HepG2 (cell line): Measurements from ENCODE around the gene BST1. TPM values are rescaled to one million over a fixed set of nuclear protein-coding genes. Genes with fewer than 3 reads are reported as not detected.

Experiments used
- AHR ChIP-seq: IDR thresholded peaks from 2 replicates; pipeline ENCODE4 v1.6.1; 2018; ENCODE audit warnings: missing genetic modification reagents, missing compliant biosample characterization
- CBX5 ChIP-seq: sonication (generic); formaldehyde crosslinking; IDR thresholded peaks from 2 replicates; pipeline ENCODE4 v1.4.0; 2020; ENCODE audit warnings: missing genetic modification reagents, borderline replicate concordance
- CEBPG ChIP-seq: IDR thresholded peaks from 2 replicates; pipeline ENCODE4 v1.6.1; 2016
- ELK4 ChIP-seq: sonication (generic); formaldehyde crosslinking; IDR thresholded peaks from 2 replicates; pipeline ENCODE4 v1.9.0; 2021; ENCODE audit warnings: missing genetic modification reagents, borderline replicate concordance
- GFI1 ChIP-seq: sonication (generic); formaldehyde crosslinking; IDR thresholded peaks from 2 replicates; pipeline ENCODE4 v1.5.0; 2020; ENCODE audit warnings: missing genetic modification reagents, mild to moderate bottlenecking, borderline replicate concordance
- GMEB1 ChIP-seq: sonication (generic); formaldehyde crosslinking; IDR thresholded peaks from 2 replicates; pipeline ENCODE4 v1.5.1; 2020; ENCODE audit warnings: missing genetic modification reagents, mild to moderate bottlenecking, borderline replicate concordance
- ISL2 ChIP-seq: sonication (generic); formaldehyde crosslinking; IDR thresholded peaks from 2 replicates; pipeline ENCODE4 v1.5.0; 2020; ENCODE audit warnings: missing genetic modification reagents
- JARID2 ChIP-seq: sonication (generic); formaldehyde crosslinking; IDR thresholded peaks from 2 replicates; pipeline ENCODE4 v1.8.1; 2023; ENCODE audit warnings: missing genetic modification reagents, inconsistent platforms; ENCODE audit not compliant: insufficient replicate concordance
- LCORL ChIP-seq, 2 experiments: fragments of 450-650 bp in 1 of 2; sonication (generic) in 1 of 2; formaldehyde crosslinking in 1 of 2; IDR thresholded peaks; 2 replicates each; pipeline versions ENCODE4 v1.5.0 to v1.6.1; 2017 to 2020; ENCODE audit warnings: antibody characterized with exemption in 1 of 2, missing genetic modification reagents in 1 of 2
- NFIC ChIP-seq: IDR thresholded peaks from 2 replicates; pipeline ENCODE4 v1.6.1; 2012; ENCODE audit warnings: mild to moderate bottlenecking, low read length, inconsistent platforms
- NFKB2 ChIP-seq: sonication (generic); formaldehyde crosslinking; IDR thresholded peaks from 2 replicates; pipeline ENCODE4 v1.4.0; 2020; ENCODE audit warnings: missing genetic modification reagents, borderline replicate concordance
- RARA ChIP-seq: IDR thresholded peaks from 2 replicates; pipeline ENCODE4 v1.6.1; 2016; ENCODE audit warnings: missing genetic modification reagents, missing compliant biosample characterization
- REL ChIP-seq: sonication (generic); formaldehyde crosslinking; conservative IDR thresholded peaks from 2 replicates; pipeline ENCODE4 v1.8.0; 2022; ENCODE audit warnings: mild to moderate bottlenecking, missing genetic modification reagents, moderate library complexity
- RNF2 ChIP-seq: fragments of 450-650 bp; conservative IDR thresholded peaks from 2 replicates; pipeline ENCODE4 v1.6.1; 2016; ENCODE audit warnings: low read depth
- SETDB1 ChIP-seq: sonication (generic); formaldehyde crosslinking; IDR thresholded peaks from 2 replicates; pipeline ENCODE4 v1.5.1; 2020; ENCODE audit warnings: missing genetic modification reagents, mild to moderate bottlenecking, borderline replicate concordance
- SOX13 ChIP-seq, 3 experiments: fragments of 450-650 bp in 1 of 3; sonication (generic) in 1 of 3; formaldehyde crosslinking in 1 of 3; IDR thresholded peaks in 2 of 3; conservative IDR thresholded peaks in 1 of 3; 2 replicates each; pipeline versions ENCODE4 v1.5.0 to v1.6.1; 2016 to 2020; ENCODE audit warnings: antibody characterized with exemption in 1 of 3, mild to moderate bottlenecking in 1 of 3, missing compliant biosample characterization in 1 of 3, missing genetic modification reagents in 1 of 3, moderate library complexity in 1 of 3
- SRF ChIP-seq: IDR thresholded peaks from 2 replicates; pipeline ENCODE4 v1.6.1; 2011; ENCODE audit warnings: mild to moderate bottlenecking, low read depth, low read length, moderate library complexity
- SRSF4 ChIP-seq: fragments of 200-400 bp; formaldehyde crosslinking; IDR thresholded peaks from one replicate; pipeline ENCODE4 v1.6.1; 2018; ENCODE audit warnings: mild to moderate bottlenecking, low read depth, low read length, moderate library complexity; ENCODE audit not compliant: poor library complexity, severe bottlenecking
- ZBTB33 ChIP-seq: sonication (generic); formaldehyde crosslinking; IDR thresholded peaks from 2 replicates; pipeline ENCODE4 v1.4.0; 2020; ENCODE audit warnings: missing genetic modification reagents
- ZEB1 ChIP-seq: IDR thresholded peaks from 2 replicates; pipeline ENCODE4 v1.6.1; 2012; ENCODE audit warnings: mild to moderate bottlenecking, low read depth, inconsistent platforms; ENCODE audit not compliant: insufficient replicate concordance
- ZNF343 ChIP-seq: sonication (generic); formaldehyde crosslinking; IDR thresholded peaks from 2 replicates; pipeline ENCODE4 v1.4.0; 2020; ENCODE audit warnings: mild to moderate bottlenecking, missing genetic modification reagents
- ZNF484 ChIP-seq: sonication (generic); formaldehyde crosslinking; IDR thresholded peaks from 2 replicates; pipeline ENCODE4 v1.5.1; 2020; ENCODE audit warnings: mild to moderate bottlenecking, low read depth, missing genetic modification reagents, borderline replicate concordance
- ZNF556 ChIP-seq: sonication (generic); formaldehyde crosslinking; IDR thresholded peaks from 2 replicates; pipeline ENCODE4 v1.4.0; 2020; ENCODE audit warnings: mild to moderate bottlenecking, missing genetic modification reagents, borderline replicate concordance
- ZNF562 ChIP-seq: sonication (generic); formaldehyde crosslinking; IDR thresholded peaks from 2 replicates; pipeline ENCODE4 v1.8.0; 2022; ENCODE audit warnings: missing genetic modification reagents, borderline replicate concordance
- ZNF644 ChIP-seq: IDR thresholded peaks from 2 replicates; pipeline ENCODE4 v1.6.1; 2016; ENCODE audit warnings: low read depth
- ZNF891 ChIP-seq: sonication (generic); formaldehyde crosslinking; IDR thresholded peaks from 2 replicates; pipeline ENCODE4 v1.5.0; 2020; ENCODE audit warnings: mild to moderate bottlenecking, missing genetic modification reagents
- polyA plus RNA-seq, 8 experiments: library from polyadenylated mRNA; depleted of rRNA in 3 of 8; stranded (reverse) in 7 of 8; unstranded in 1 of 8; fragments of >200 nt; fragmentation: Illumina TruSeq in 4 of 8; extraction: Trizol in 4 of 8; gene quantifications; 2 replicates each; pipeline versions ENCODE4 v1.2.1 to v1.2.3, GENCODE V29; 2011 to 2016; ENCODE audit warnings: low read depth in 4 of 8, missing spikeins in 1 of 8, mixed read lengths in 1 of 8; ENCODE audit not compliant: insufficient read depth in 1 of 8
- total RNA-seq, 5 experiments: library from RNA; depleted of rRNA; stranded (reverse); fragments of >200 nt; fragmentation: Illumina TruSeq; extraction: Trizol; gene quantifications; 2 replicates each; pipeline ENCODE4 v1.2.3, GENCODE V29; 2016; ENCODE audit warnings: low read depth in 1 of 5

BST1 gene
- total and polyA plus RNA-seq, 2 of the 13 experiments (the other 11 are each of a cell fraction or from before 2014, with no cell fraction given), result 0.09 to 0.49 TPM

- no peak for TF ChIP-seq ZBTB33 (CRISPR knock-in tag)
- TF ChIP-seq CBX5 (CRISPR knock-in tag), result peak; percentile 42; the same call in 1 of the 2 replicates
- peak; percentile 72; the same call in 1 of the 2 replicates for TF ChIP-seq NFIC
- no peak for TF ChIP-seq ZNF343 (CRISPR knock-in tag)
- no peak for TF ChIP-seq SETDB1 (CRISPR knock-in tag)
- 0 out of 2 replicates have a peak, but pooled peaks have one; percentile 30 for TF ChIP-seq RNF2
- TF ChIP-seq LCORL (IDR thresholded peaks at IDR 0.05), result no peak
- TF ChIP-seq LCORL (CRISPR knock-in tag; IDR thresholded peaks at IDR 0.05), result peak; percentile 51; the same call in 1 of the 2 replicates
- TF ChIP-seq NFKB2 (CRISPR knock-in tag), result no peak
- TF ChIP-seq SOX13 (IDR thresholded peaks at IDR 0.05), result no peak
- TF ChIP-seq SOX13 (CRISPR knock-in tag; conservative IDR thresholded peaks at IDR 0.05 in 1 of 2, IDR thresholded peaks at IDR 0.05 in 1 of 2), result peak in 1 of 2 experiments; percentile 60; a peak in 2 of 4 replicates
- TF ChIP-seq ZNF484 (CRISPR knock-in tag), result no peak
- no peak for TF ChIP-seq REL (CRISPR knock-in tag)
- peak; percentile 39; the same call in 1 of the 2 replicates for TF ChIP-seq ZNF644
- no peak for TF ChIP-seq ZNF562
- TF ChIP-seq ZNF891, result no peak
- TF ChIP-seq ISL2 (CRISPR knock-in tag), result peak; percentile 56; the same call in 1 of the 2 replicates
- TF ChIP-seq ELK4 (CRISPR knock-in tag), result no peak
- no peak for TF ChIP-seq ZNF556
- peak; percentile 82 for TF ChIP-seq RARA
- TF ChIP-seq GMEB1 (CRISPR knock-in tag), result no peak
- TF ChIP-seq SRF, result no peak
- no peak for TF ChIP-seq SRSF4
- TF ChIP-seq CEBPG, result peak; percentile 84
- no peak for TF ChIP-seq ZEB1
- peak; percentile 65; the same call in 1 of the 2 replicates for TF ChIP-seq GFI1 (CRISPR knock-in tag)
- no peak for TF ChIP-seq JARID2 (CRISPR knock-in tag)
- TF ChIP-seq AHR, result no peak
These were observed 38.0 kb downstream of the BST1 start (continued) for GRCh38 chr4:15740764-15741404.
